Uterus (tissue), 2 donors: ENCODE results near the gene MSGN1.

Source experiments
- CTCF ChIP-seq, 4 experiments: fragments of 200-600 bp in 2 of 4; fragments of 450-650 bp in 2 of 4; sonication (generic) in 2 of 4; IDR thresholded peaks; one replicate each; pipeline ENCODE4 v1.5.1; 2016 to 2019; ENCODE audit warnings: antibody characterized with exemption in 4 of 4, mild to moderate bottlenecking in 2 of 4, moderate library complexity in 1 of 4
- POLR2A ChIP-seq, 2 donors: fragments of 450-650 bp; IDR thresholded peaks; one replicate each; pipeline ENCODE4 v1.6.1; 2016; ENCODE audit warnings: antibody characterized with exemption in 2 of 2, mild to moderate bottlenecking in 1 of 2, moderate library complexity in 1 of 2

GRCh38 chr2:17800693-17801458 lies 15.4 kb upstream of the MSGN1 start:
- TF ChIP-seq CTCF (IDR thresholded peaks at IDR 0.05) (no peak), POLR2A (IDR thresholded peaks at IDR 0.05) (no peak)
